Keratinocyte (primary cell): ENCODE results near the gene WDR11. TPM values are rescaled to one million over a fixed set of nuclear protein-coding genes. Genes with fewer than 3 reads are reported as not detected.
"Not testable (repeated sequence)": the region's sequence is repeated elsewhere in the genome, so short reads cannot be mapped to it uniquely, and the experiment has no call there.

Source experiments
- DNase-seq: peaks from one replicate; pipeline ENCODE4 v3.0.0-alpha.2; 2011; ENCODE audit warnings: low read depth, missing footprints, low spot score
- FAIRE-seq: peaks from 2 replicates; lab custom pipeline; 2011; peaks lifted over from hg19 to GRCh38; lab: Jason Lieb, UNC
- H2AFZ ChIP-seq: 2 replicates; pipeline ENCODE4 v1.6.0; 2012; ENCODE audit warnings: low read length, control low read depth, inconsistent platforms; ENCODE audit not compliant: control insufficient read depth
- H3K27ac ChIP-seq: 2 replicates; pipeline ENCODE4 v1.5.1; 2011; ENCODE audit warnings: low read length; ENCODE audit not compliant: control insufficient read depth, insufficient read depth
- H3K27me3 ChIP-seq: 3 replicates; pipeline ENCODE4 v1.6.0; 2011; ENCODE audit warnings: low read length; ENCODE audit not compliant: control insufficient read depth, insufficient read depth; ENCODE audit errors: extremely low read depth
- H3K36me3 ChIP-seq, 2 experiments: 2 replicates in 1 of 2; 3 replicates in 1 of 2; pipeline ENCODE4 v1.5.1; 2011; ENCODE audit warnings: low read length in 2 of 2, mild to moderate bottlenecking in 1 of 2; ENCODE audit not compliant: control insufficient read depth in 2 of 2, insufficient read depth in 2 of 2; ENCODE audit errors: extremely low read depth in 1 of 2
- H3K4me1 ChIP-seq: 3 replicates; pipeline ENCODE4 v1.5.1; 2011; ENCODE audit warnings: low read length; ENCODE audit not compliant: control insufficient read depth, insufficient read depth; ENCODE audit errors: extremely low read depth
- H3K4me2 ChIP-seq: 3 replicates; pipeline ENCODE4 v1.6.0; 2011; ENCODE audit warnings: low read depth, low read length; ENCODE audit not compliant: control insufficient read depth, insufficient read depth; ENCODE audit errors: extremely low read depth
- H3K4me3 ChIP-seq, 3 experiments: fragments of 200-600 bp in 1 of 3; sonication (generic) in 1 of 3; 2 replicates in 2 of 3; 3 replicates in 1 of 3; pipeline ENCODE4 v1.5.1; 2011 to 2016; ENCODE audit warnings: low read length in 3 of 3, mild to moderate bottlenecking in 3 of 3, control low read depth in 2 of 3, inconsistent platforms in 1 of 3, low read depth in 1 of 3, mixed read lengths in 1 of 3, mixed run types in 1 of 3, moderate library complexity in 1 of 3; ENCODE audit not compliant: control insufficient read depth in 2 of 3, insufficient read depth in 2 of 3; ENCODE audit errors: extremely low read depth in 1 of 3
- H3K79me2 ChIP-seq: 2 replicates; pipeline ENCODE4 v1.6.0; 2012; ENCODE audit warnings: low read length; ENCODE audit not compliant: control insufficient read depth, insufficient read depth
- H3K9ac ChIP-seq: 3 replicates; pipeline ENCODE4 v1.6.0; 2011; ENCODE audit warnings: low read length; ENCODE audit not compliant: control insufficient read depth, insufficient read depth; ENCODE audit errors: extremely low read depth
- H3K9me1 ChIP-seq: 3 replicates; pipeline ENCODE4 v1.6.0; 2011; ENCODE audit warnings: low read length; ENCODE audit not compliant: control insufficient read depth, insufficient read depth; ENCODE audit errors: extremely low read depth
- H3K9me3 ChIP-seq: 2 replicates; pipeline ENCODE4 v1.5.1; 2012; ENCODE audit warnings: low read depth, low read length; ENCODE audit not compliant: control insufficient read depth
- H4K20me1 ChIP-seq: 3 replicates; pipeline ENCODE4 v1.6.0; 2011; ENCODE audit warnings: low read length; ENCODE audit not compliant: control insufficient read depth, insufficient read depth; ENCODE audit errors: extremely low read depth
- EZH2 ChIP-seq: IDR thresholded peaks from one replicate; pipeline ENCODE4 v1.6.1; 2012; ENCODE audit warnings: inconsistent platforms, mild to moderate bottlenecking, low read length, moderate library complexity
- dilution Hi-C: fragments of 300-500 bp; cut with MboI; formaldehyde crosslinking; loops from one replicate; pipeline ENCODE4 v1.7.0; 2020; ENCODE audit warnings: low sequenced_read_pairs; ENCODE audit not compliant: extremely low pct_ligation_motif_present
- polyA plus RNA-seq, 5 experiments: library from polyadenylated mRNA; depleted of rRNA in 3 of 5; stranded (reverse) in 3 of 5; stranded (forward) in 1 of 5; unstranded in 1 of 5; fragments of >200 nt; gene quantifications; 1 replicate in 1 of 5; 2 replicates in 3 of 5; 3 replicates in 1 of 5; pipeline versions ENCODE4 v1.2.1 to v1.2.3, GENCODE V29; 2011 to 2012; ENCODE audit warnings: missing spikeins in 2 of 5, low read depth in 1 of 5, low replicate concordance in 1 of 5
- TF ChIP-seq, protein P1 (sequence below), 3 experiments: IDR thresholded peaks in 1 of 3; conservative IDR thresholded peaks in 1 of 3; optimal IDR thresholded peaks in 1 of 3; 2 replicates in 2 of 3; 3 replicates in 1 of 3; pipeline versions ENCODE3 to v1.5.1; 2011; ENCODE audit warnings: low read length in 3 of 3, mild to moderate bottlenecking in 3 of 3, moderate library complexity in 2 of 3, control low read depth in 1 of 3, inconsistent platforms in 1 of 3; ENCODE audit not compliant: insufficient read depth in 2 of 3; ENCODE audit errors: extremely low read depth in 1 of 3

Gene WDR11
- polyA plus RNA-seq, 1 donor (not counting 4 experiments of a cell fraction or from before 2014, with no cell fraction given), result 79.2 TPM

DNA sequence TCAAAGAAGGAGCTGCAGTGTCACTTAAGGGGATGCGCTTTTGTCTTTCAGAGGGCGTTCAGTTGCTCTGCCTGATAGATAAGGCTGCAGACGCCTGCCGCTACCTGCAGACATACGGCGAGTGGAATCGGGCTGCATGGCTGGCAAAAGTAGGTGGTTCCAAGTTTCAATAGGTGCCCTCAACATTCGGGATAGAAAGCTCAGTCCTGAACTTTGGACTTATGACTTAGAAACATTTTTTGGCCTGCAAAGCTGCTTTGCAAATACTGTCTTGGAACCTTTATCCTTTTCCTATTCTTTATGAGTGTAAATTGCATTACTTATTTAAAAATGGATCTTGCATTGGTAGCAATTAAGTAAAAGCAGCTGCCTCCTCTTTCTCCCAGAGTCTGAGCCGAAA lies 54.1 kb downstream of the WDR11 start:
- Histone ChIP-seq H3K4me3 (no peak overlapping the region), H3K4me2 (no peak overlapping the region), H3K9me1 (no peaks in the 10 kb centered on the region), H3K27ac (no peak overlapping the region), H4K20me1 (no peaks in the 10 kb centered on the region), H3K9ac (no peak overlapping the region), H2AFZ (no peak overlapping the region), H3K79me2 (no peaks in the 10 kb centered on the region), H3K4me1 (no peaks in the 10 kb centered on the region), H3K9me3 (no peaks in the 10 kb centered on the region), H3K27me3 (no peaks in the 10 kb centered on the region), H3K36me3 (peaks cover 18 to 25% of the 10 kb centered on the region in 2 experiments)
- no peak for DNase-seq
- TF ChIP-seq, protein P1, sequence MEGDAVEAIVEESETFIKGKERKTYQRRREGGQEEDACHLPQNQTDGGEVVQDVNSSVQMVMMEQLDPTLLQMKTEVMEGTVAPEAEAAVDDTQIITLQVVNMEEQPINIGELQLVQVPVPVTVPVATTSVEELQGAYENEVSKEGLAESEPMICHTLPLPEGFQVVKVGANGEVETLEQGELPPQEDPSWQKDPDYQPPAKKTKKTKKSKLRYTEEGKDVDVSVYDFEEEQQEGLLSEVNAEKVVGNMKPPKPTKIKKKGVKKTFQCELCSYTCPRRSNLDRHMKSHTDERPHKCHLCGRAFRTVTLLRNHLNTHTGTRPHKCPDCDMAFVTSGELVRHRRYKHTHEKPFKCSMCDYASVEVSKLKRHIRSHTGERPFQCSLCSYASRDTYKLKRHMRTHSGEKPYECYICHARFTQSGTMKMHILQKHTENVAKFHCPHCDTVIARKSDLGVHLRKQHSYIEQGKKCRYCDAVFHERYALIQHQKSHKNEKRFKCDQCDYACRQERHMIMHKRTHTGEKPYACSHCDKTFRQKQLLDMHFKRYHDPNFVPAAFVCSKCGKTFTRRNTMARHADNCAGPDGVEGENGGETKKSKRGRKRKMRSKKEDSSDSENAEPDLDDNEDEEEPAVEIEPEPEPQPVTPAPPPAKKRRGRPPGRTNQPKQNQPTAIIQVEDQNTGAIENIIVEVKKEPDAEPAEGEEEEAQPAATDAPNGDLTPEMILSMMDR (optimal IDR thresholded peaks at IDR 0.05 in 1 of 3, IDR thresholded peaks at IDR 0.05 in 1 of 3, conservative IDR thresholded peaks at IDR 0.05 in 1 of 3; ENCODE audit: extremely low read depth in 1 of 3, insufficient read depth in 2 of 3, low read length in 3 of 3), result no peak
- TF ChIP-seq EZH2, result no peak
- no peak for FAIRE-seq
- dilution Hi-C loops, result no loop called here

DNA sequence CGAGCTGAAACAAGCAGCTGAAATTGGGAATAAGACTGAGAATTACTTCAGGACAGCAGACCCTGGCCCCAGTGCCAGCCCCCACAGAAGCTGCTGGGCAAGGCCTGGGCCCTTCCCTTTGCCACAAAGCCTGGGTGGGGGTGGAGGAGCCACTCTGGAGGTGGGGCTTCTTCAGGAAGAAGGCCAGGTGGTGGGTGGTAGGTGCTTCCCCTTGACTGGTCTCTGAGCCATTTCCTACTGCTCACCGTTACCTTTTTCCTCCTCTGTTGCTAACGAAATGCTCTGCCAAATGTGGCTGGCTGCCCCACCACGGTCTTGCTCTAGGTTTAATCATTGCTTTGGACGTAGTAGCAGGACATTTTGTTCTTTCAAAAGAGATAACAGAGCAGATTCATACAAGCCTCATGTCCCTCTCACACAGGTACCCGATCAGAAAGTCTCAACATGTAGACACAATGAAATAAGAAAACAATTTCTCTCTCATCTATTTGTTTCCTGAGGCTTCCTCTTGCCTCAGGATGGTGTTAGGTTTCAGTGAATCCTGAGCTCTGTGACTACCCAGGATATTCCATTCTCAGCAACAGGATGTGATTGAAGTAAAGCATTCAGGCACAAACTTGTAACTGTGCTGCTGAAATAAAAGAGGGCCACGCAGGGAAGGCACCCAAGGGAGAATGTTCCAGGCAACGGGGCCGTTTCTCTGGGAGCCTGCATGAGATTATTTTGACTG lies 66.5 kb downstream of the WDR11 start:
- H3K4me1 ChIP-seq, result peaks cover 16% of the 10 kb centered on the region
- H3K9ac ChIP-seq, result no peak overlapping the region
- no peaks in the 10 kb centered on the region for H3K9me1 ChIP-seq
- no peaks in the 10 kb centered on the region for H3K79me2 ChIP-seq
- dilution Hi-C loops, result no loop called here
- H3K4me2 ChIP-seq, result peak overlapping the region; percentile 74
- no peaks in the 10 kb centered on the region for H4K20me1 ChIP-seq
- TF ChIP-seq, protein P1 (optimal IDR thresholded peaks at IDR 0.05 in 1 of 3, IDR thresholded peaks at IDR 0.05 in 1 of 3, conservative IDR thresholded peaks at IDR 0.05 in 1 of 3; ENCODE audit: extremely low read depth in 1 of 3, insufficient read depth in 2 of 3, low read length in 3 of 3), result no peak
- no peak for TF ChIP-seq EZH2
- no peaks in the 10 kb centered on the region for H3K27me3 ChIP-seq
- no peak for DNase-seq
- H2AFZ ChIP-seq, result peak overlapping the region; percentile 58
- no peaks in the 10 kb centered on the region for H3K9me3 ChIP-seq
- H3K27ac ChIP-seq, result peak overlapping the region; percentile 57
- H3K4me3 ChIP-seq, result peak overlapping the region in 1 of 3 experiments; percentile 12
- peak; percentile 79 for FAIRE-seq
- H3K36me3 ChIP-seq, result no peaks in the 10 kb centered on the region

DNA sequence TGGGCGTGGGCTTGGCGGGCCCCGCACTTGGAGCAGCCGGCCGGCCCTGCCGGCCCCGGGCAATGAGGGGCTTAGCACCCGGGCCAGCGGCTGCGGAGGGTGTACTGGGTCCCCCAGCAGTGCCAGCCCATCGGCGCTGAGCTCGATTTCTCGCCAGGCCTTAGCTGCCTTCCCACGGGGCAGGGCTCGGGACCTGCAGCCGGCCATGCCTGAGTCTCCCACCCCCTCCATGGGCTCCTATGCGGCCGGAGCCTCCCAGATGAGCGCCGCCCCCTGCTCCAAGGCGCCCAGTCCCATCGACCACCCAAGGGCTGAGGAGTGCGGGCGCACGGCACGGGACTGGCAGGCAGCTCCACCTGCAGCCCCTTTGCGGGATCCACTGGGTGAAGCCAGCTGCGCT lies 72.7 kb downstream of the WDR11 start:
- H3K4me3 ChIP-seq, result not testable (repeated sequence)

More for the DNA sequence above, 72.7 kb downstream of the WDR11 start:
- H3K4me2 ChIP-seq, FAIRE-seq, H2AFZ ChIP-seq, H3K9me1 ChIP-seq, H3K27ac ChIP-seq, H3K9ac ChIP-seq, DNase-seq, H4K20me1 ChIP-seq, H3K4me1 ChIP-seq, H3K9me3 ChIP-seq, H3K36me3 ChIP-seq, dilution Hi-C loops, H3K79me2 ChIP-seq: not testable (repeated sequence)
- peaks cover 20% of the 10 kb centered on the region for H3K27me3 ChIP-seq
